A673 (cell line): Measurements from ENCODE around the gene NEDD9. TPM values are rescaled to one million over a fixed set of nuclear protein-coding genes. Genes with fewer than 3 reads are reported as not detected.

ENCODE experiments used
- BruUV-seq: library from RNA; stranded (reverse); fragments of 400-500 nt; replicated peaks from 2 replicates; lab custom pipeline; 2021; lab: Mats Ljungman, UMichigan
- CTCF ChIA-PET: fragments of 300-600 bp; sonication (Branson Sonifier 250); formaldehyde crosslinking; loops from one replicate; lab custom pipeline; 2022; ENCODE audit warnings: antibody characterized with exemption; lab: Charles Lee
- POLR2A ChIA-PET: fragments of 300-600 bp; sonication (Branson Sonifier 250); formaldehyde crosslinking; loops from one replicate; lab custom pipeline; 2022; ENCODE audit warnings: antibody characterized with exemption; ENCODE audit not compliant: low non-redundant PET; lab: Charles Lee
- DNase-seq: peaks from one replicate; pipeline ENCODE4 v3.0.0-alpha.2; 2015; ENCODE audit warnings: low spot score
- H3K27ac ChIP-seq: fragments of 200-600 bp; sonication (generic); 2 replicates; pipeline ENCODE4 v1.5.1; 2016; ENCODE audit warnings: mixed run types, low read depth, mild to moderate bottlenecking, mixed read lengths, antibody characterized with exemption, low read length; ENCODE audit not compliant: poor library complexity, severe bottlenecking
- H3K27me3 ChIP-seq: fragments of 200-600 bp; sonication (generic); replicated peaks from 2 replicates; pipeline ENCODE4 v1.6.1; 2017; ENCODE audit warnings: mixed run types, low read depth, mild to moderate bottlenecking, mixed read lengths, antibody characterized with exemption, low read length; ENCODE audit not compliant: insufficient read depth, poor library complexity
- H3K36me3 ChIP-seq: fragments of 200-600 bp; sonication (generic); 2 replicates; pipeline ENCODE4 v1.6.1; 2016; ENCODE audit warnings: mixed run types, mild to moderate bottlenecking, mixed read lengths, antibody characterized with exemption, low read length; ENCODE audit not compliant: insufficient read depth, poor library complexity, severe bottlenecking
- H3K4me1 ChIP-seq: fragments of 200-600 bp; sonication (generic); 2 replicates; pipeline ENCODE4 v1.6.1; 2017; ENCODE audit warnings: mixed run types, mild to moderate bottlenecking, mixed read lengths, antibody characterized with exemption, low read length; ENCODE audit not compliant: insufficient read depth, poor library complexity, severe bottlenecking
- H3K4me3 ChIP-seq: fragments of 200-600 bp; sonication (generic); 2 replicates; pipeline ENCODE4 v1.5.1; 2016; ENCODE audit warnings: low read depth, mixed run types, mild to moderate bottlenecking, mixed read lengths, low read length; ENCODE audit not compliant: poor library complexity, severe bottlenecking
- H3K9me3 ChIP-seq: fragments of 200-600 bp; sonication (generic); 2 replicates; pipeline ENCODE4 v1.6.1; 2016; ENCODE audit warnings: mixed run types, low read depth, mild to moderate bottlenecking, mixed read lengths, antibody characterized with exemption, low read length; ENCODE audit not compliant: poor library complexity, severe bottlenecking
- EZH2 ChIP-seq: fragments of 200-600 bp; sonication (generic); IDR thresholded peaks from 2 replicates; pipeline ENCODE4 v1.6.1; 2017; ENCODE audit warnings: borderline replicate concordance, low read depth, mild to moderate bottlenecking, mixed read lengths, antibody characterized with exemption, low read length; ENCODE audit not compliant: poor library complexity, severe bottlenecking
- intact Hi-C: fragments of 100-400 bp; cut with micrococcal nuclease; formaldehyde crosslinking; loops from one replicate; pipeline ENCODE4 v1.10.0; 2022; ENCODE audit not compliant: unreplicated experiment
- total RNA-seq: library from RNA; stranded (reverse); gene quantifications from 2 replicates; pipeline ENCODE4 v1.2.3, GENCODE V29; 2021
- TF ChIP-seq, protein P1 (sequence below): fragments of 300-800, 200-600 bp; sonication (generic); conservative IDR thresholded peaks from 2 replicates; pipeline ENCODE4 v1.5.1; 2017; ENCODE audit warnings: low read depth, mild to moderate bottlenecking, antibody characterized with exemption, low read length, moderate library complexity, mixed read lengths

NEDD9 gene
- total RNA-seq, 1 experiment from 2014 or later: 6.6 TPM

GRCh38 chr6:11151488-11151887 lies 81.0 kb downstream of the NEDD9 start:
- intact Hi-C loops: no loop called here
- Histone ChIP-seq H3K27me3 (peaks cover 9% of the 10 kb centered on the region), H3K36me3 (no peaks in the 10 kb centered on the region), H3K4me3 (no peak overlapping the region), H3K4me1 (peaks cover 17% of the 10 kb centered on the region), H3K27ac (no peak overlapping the region), H3K9me3 (no peaks in the 10 kb centered on the region)
- no peak for DNase-seq
- CTCF ChIA-PET: no interaction called here
- TF ChIP-seq EZH2: no peak
- TF ChIP-seq, protein P1, sequence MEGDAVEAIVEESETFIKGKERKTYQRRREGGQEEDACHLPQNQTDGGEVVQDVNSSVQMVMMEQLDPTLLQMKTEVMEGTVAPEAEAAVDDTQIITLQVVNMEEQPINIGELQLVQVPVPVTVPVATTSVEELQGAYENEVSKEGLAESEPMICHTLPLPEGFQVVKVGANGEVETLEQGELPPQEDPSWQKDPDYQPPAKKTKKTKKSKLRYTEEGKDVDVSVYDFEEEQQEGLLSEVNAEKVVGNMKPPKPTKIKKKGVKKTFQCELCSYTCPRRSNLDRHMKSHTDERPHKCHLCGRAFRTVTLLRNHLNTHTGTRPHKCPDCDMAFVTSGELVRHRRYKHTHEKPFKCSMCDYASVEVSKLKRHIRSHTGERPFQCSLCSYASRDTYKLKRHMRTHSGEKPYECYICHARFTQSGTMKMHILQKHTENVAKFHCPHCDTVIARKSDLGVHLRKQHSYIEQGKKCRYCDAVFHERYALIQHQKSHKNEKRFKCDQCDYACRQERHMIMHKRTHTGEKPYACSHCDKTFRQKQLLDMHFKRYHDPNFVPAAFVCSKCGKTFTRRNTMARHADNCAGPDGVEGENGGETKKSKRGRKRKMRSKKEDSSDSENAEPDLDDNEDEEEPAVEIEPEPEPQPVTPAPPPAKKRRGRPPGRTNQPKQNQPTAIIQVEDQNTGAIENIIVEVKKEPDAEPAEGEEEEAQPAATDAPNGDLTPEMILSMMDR: no peak
- BruUV-seq: no TSS peak
- POLR2A ChIA-PET: interaction anchor here (0.8 kb wide), 1 partner anchor 81 kb away, joined by 7 read pairs; the partner anchor contains the start of gene NEDD9

GRCh38 chr6:11149551-11149950 lies 82.9 kb downstream of the NEDD9 start:
- no peak overlapping the region for H3K4me3 ChIP-seq
- peaks cover 17% of the 10 kb centered on the region for H3K4me1 ChIP-seq
- no TSS peak for BruUV-seq
- no peak overlapping the region for H3K27ac ChIP-seq
- intact Hi-C loops: no loop called here
- no peaks in the 10 kb centered on the region for H3K36me3 ChIP-seq
- DNase-seq: no peak
- no peaks in the 10 kb centered on the region for H3K9me3 ChIP-seq
- H3K27me3 ChIP-seq: peaks cover 9% of the 10 kb centered on the region
- POLR2A ChIA-PET: no interaction called here
- TF ChIP-seq EZH2: no peak
- TF ChIP-seq, protein P1: no peak
- CTCF ChIA-PET: no interaction called here

- no peak for TF ChIP-seq EZH2
- TF ChIP-seq, protein P1: no peak
- no peak overlapping the region for H3K4me3 ChIP-seq
- no peak overlapping the region for H3K27ac ChIP-seq
- no peaks in the 10 kb centered on the region for H3K27me3 ChIP-seq
- no peaks in the 10 kb centered on the region for H3K36me3 ChIP-seq
- CTCF ChIA-PET: no interaction called here
- intact Hi-C loops: no loop called here
- POLR2A ChIA-PET: no interaction called here
- peaks cover 6% of the 10 kb centered on the region for H3K4me1 ChIP-seq
- DNase-seq: no peak
- H3K9me3 ChIP-seq: no peaks in the 10 kb centered on the region
- no TSS peak for BruUV-seq
Observed at GRCh38 chr6:11146117-11146826, 86.2 kb downstream of the NEDD9 start.
